ENCODE data around the gene PDGFC.

DNA sequence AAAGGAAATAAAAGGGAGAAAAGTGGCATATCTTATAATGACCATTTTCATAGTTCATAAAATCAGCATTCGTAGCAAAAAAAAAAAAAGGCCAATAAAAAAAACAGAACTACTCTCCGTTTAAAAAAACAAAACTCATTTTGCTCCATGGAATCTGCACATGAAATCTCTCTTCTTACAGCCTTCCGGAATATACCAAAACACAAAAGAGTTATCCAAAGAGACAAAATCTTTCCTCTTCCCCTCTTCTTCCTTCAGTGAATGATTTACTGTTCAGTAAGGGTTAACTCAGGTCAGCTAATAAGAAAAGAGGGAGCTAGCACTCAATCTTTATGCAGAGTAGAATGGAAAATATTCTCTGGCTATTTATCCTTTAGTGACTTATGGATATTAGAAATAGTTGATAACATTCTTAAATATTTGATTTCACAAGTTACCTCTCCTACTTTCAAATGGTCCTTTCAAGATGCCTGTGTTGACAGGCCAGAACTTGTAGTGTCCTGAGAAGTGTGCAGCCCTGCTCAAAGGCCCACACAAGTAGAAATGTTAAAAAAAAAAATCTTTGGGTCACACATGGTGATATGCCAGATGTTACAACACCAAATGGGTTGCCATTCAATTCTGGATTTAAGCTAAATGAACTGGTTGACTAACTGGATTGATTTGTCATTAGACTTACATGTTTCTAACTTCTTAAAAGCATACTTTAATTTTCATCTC lies 42.1 kb downstream of the PDGFC start:
- no peak for TF ChIP-seq POLR2A (IDR thresholded peaks at IDR 0.05)
- TF ChIP-seq, protein P1, sequence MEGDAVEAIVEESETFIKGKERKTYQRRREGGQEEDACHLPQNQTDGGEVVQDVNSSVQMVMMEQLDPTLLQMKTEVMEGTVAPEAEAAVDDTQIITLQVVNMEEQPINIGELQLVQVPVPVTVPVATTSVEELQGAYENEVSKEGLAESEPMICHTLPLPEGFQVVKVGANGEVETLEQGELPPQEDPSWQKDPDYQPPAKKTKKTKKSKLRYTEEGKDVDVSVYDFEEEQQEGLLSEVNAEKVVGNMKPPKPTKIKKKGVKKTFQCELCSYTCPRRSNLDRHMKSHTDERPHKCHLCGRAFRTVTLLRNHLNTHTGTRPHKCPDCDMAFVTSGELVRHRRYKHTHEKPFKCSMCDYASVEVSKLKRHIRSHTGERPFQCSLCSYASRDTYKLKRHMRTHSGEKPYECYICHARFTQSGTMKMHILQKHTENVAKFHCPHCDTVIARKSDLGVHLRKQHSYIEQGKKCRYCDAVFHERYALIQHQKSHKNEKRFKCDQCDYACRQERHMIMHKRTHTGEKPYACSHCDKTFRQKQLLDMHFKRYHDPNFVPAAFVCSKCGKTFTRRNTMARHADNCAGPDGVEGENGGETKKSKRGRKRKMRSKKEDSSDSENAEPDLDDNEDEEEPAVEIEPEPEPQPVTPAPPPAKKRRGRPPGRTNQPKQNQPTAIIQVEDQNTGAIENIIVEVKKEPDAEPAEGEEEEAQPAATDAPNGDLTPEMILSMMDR (IDR thresholded peaks at IDR 0.05): no peak
